ENCODE measurements around the gene COLEC11.

Gene COLEC11

DNA sequence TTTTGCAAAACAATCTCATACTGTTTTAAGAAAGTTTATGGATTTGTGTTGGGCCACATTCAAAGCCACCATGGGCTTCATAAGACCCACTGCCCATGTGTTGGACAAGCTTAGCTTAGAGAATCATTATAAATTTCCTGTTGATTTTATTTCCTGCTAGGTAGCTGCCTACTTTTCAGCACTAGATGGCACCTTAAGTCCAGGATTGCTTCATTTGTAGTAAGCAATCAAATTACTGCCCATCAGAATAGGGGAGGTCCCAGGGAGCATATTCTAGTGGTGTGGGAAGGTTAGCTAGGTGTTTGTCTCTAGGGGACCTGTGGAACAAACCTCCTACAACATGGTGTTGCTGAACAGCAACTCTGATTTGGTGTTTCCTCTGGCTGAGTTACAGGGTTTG is 97.5 kb downstream of the COLEC11 start:
- Histone ChIP-seq H3K27ac (ENCODE audit: low read depth, low read length) (no peak overlapping the region), H3K36me3 (ENCODE audit: control insufficient read depth in 5 of 5, insufficient read depth in 5 of 5, low read length in 5 of 5) (no peaks in the 10 kb centered on the region), H3K4me1 (ENCODE audit: control insufficient read depth in 5 of 5, insufficient read depth in 5 of 5, low read length in 5 of 5) (no peaks in the 10 kb centered on the region), H3K27me3 (ENCODE audit: control insufficient read depth in 5 of 5, insufficient read depth in 4 of 5, low read length in 5 of 5) (peaks cover 0 to 5% (median 0%) of the 10 kb centered on the region in 5 donors), H3K9ac (ENCODE audit: low read length in 5 of 5) (no peak overlapping the region), H3K4me3 (ENCODE audit: low read depth in 1 of 5, low read length in 5 of 5) (no peak overlapping the region), H3K9me3 (ENCODE audit: control insufficient read depth in 5 of 5, low read length in 5 of 5) (peaks cover 0 to 3% (median 2%) of the 10 kb centered on the region in 5 donors)

Measured in subcutaneous abdominal adipose tissue (tissue), 5 donors.